ENCODE data around the gene PARP12. TPM values are rescaled to one million over a fixed set of nuclear protein-coding genes. Genes with fewer than 3 reads are reported as not detected.

PARP12 gene
- total and polyA plus RNA-seq, 2 of the 8 experiments (the other 6 are each of a cell fraction or from before 2014, with no cell fraction given) = 9.0 to 21.5 TPM

DNA sequence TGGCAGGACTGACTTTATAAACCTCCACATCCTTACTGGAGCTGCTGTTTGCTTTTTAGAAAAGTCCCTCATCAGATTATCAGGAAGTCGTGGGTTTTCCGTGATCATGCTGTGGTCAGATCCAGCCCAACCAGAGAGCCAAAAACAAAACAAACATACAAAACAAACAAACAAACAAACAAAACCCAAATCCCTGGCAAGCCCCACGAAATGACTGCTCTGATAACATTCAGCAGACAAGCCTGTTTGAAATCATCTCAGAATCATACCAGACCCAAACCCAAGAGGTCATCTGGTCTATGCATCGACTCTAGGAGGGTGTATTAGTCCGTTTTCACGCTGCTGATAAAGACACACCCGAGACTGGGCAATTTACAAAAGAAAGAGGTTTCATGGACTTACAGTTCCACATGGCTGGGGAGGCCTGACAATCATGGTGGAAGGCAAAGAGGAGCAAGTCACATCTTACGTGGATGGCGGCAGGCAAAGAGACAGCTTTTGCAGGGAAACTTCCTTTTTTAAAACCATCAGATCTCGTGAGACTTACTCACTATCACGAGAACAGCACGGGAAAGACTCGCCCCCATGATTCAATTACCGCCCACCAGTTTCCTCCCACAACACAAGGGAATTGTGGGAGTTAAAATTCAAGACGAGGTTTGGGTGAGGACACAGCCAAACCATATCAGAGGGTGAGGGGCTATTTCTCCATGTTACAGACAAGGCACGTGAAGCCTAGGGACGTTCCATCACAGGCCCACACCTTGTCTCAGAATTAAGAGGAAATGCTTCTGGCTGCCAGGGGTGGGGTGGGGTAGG, 85.7 kb downstream of the PARP12 start:
- Histone ChIP-seq H4K5ac (ENCODE audit: insufficient read length, low read depth, low read length) (no peak overlapping the region), H3K23ac (ENCODE audit: insufficient read length) (no peak overlapping the region), H2AFZ (ENCODE audit: low read length) (no peak overlapping the region), H4K8ac (ENCODE audit: extremely low read depth, insufficient read depth, low read length) (no peak overlapping the region), H2BK5ac (ENCODE audit: low read depth, low read length) (no peak overlapping the region), H3K4me1 (replicated peaks in 1 of 4; ENCODE audit: control insufficient read depth in 3 of 4, insufficient read depth in 4 of 4, low read length in 3 of 4) (peaks cover 5 to 26% (median 13%) of the 10 kb centered on the region in 4 experiments; a peak in 6 of 7 replicates), H3K4me2 (ENCODE audit: insufficient read depth in 1 of 2, low read depth in 2 of 2, low read length in 2 of 2) (no peak overlapping the region), H3K79me1 (ENCODE audit: low read depth, low read length) (no peaks in the 10 kb centered on the region), H3K27ac (ENCODE audit: low read depth, low read length) (no peak overlapping the region), H2BK120ac (replicated peaks; ENCODE audit: low read depth, low read length) (no peak overlapping the region), H2AK5ac (ENCODE audit: low read depth, low read length) (no peak overlapping the region), H3K27me3 (replicated peaks in 1 of 4; ENCODE audit: control insufficient read depth in 3 of 4, extremely low read depth in 1 of 4, insufficient read depth in 3 of 4, low read length in 3 of 4) (0 out of 7 replicates have a peak, but pooled peaks cover 0 to 2% (median 0%) of the 10 kb centered on the region in 4 experiments), H4K20me1 (replicated peaks in 1 of 2; ENCODE audit: control insufficient read depth in 1 of 2, insufficient read depth in 2 of 2, low read length in 2 of 2) (no peaks in the 10 kb centered on the region), H4K91ac (replicated peaks; ENCODE audit: insufficient read length, low read length) (no peak overlapping the region), H2BK20ac (ENCODE audit: low read length) (no peak overlapping the region), H3K4me3 (ENCODE audit: extremely low read depth in 1 of 4, insufficient read depth in 2 of 4, low read depth in 3 of 4, low read length in 4 of 4) (no peak overlapping the region), H3K18ac (ENCODE audit: extremely low read depth, low read length) (no peak overlapping the region), H3K56ac (replicated peaks; ENCODE audit: insufficient read length, low read depth, low read length) (no peak overlapping the region), H3K23me2 (ENCODE audit: low read depth, low read length) (no peaks in the 10 kb centered on the region), H3K14ac (ENCODE audit: insufficient read length) (no peak overlapping the region), H3K4ac (replicated peaks; ENCODE audit: insufficient read length, low read depth, low read length) (no peak overlapping the region), H2BK12ac (ENCODE audit: low read depth, low read length) (no peak overlapping the region), H2BK15ac (ENCODE audit: low read length) (no peak overlapping the region), H3K9ac (replicated peaks in 1 of 4; ENCODE audit: extremely low read depth in 1 of 4, low read depth in 3 of 4, low read length in 3 of 4) (no peak overlapping the region; a peak in 1 of 7 replicates), H3K9me3 (ENCODE audit: insufficient read depth in 2 of 2, low read depth in 1 of 2, low read length in 1 of 2) (no peaks in the 10 kb centered on the region), H3K36me3 (ENCODE audit: control insufficient read depth in 2 of 4, insufficient read depth in 4 of 4, low read length in 3 of 4) (no peaks in the 10 kb centered on the region), H3K79me2 (ENCODE audit: control insufficient read depth in 1 of 2, insufficient read depth in 2 of 2, low read length in 2 of 2) (no peaks in the 10 kb centered on the region)
- ChIA-PET CTCF (ENCODE audit: partially characterized antibody) (interaction anchor here (0.6 to 1.7 kb wide), 3 partner anchors 11 to 230 kb away, joined by 3 to 7 read pairs (median 6); no protein-coding TSS in a partner anchor), POLR2A (ENCODE audit: partially characterized antibody) (no interaction called here)
- 89% methylated on average over 17 of the region's 17 CpGs; no CpG with 5 or more reads in 1 of the 2 experiments for WGBS, 2 experiments (ENCODE audit: extremely low coverage in 1 of 2, insufficient coverage in 1 of 2, insufficient read length in 1 of 2, insufficient replicate concordance in 2 of 2, low coverage in 1 of 2, low lambda C conversion rate in 2 of 2, missing lambda C conversion rate in 1 of 2)
- TF ChIP-seq HDAC6 (IDR thresholded peaks at IDR 0.05; ENCODE audit: low read depth, low read length) (no peak), CREB1 (IDR thresholded peaks at IDR 0.05) (no peak), KDM5A (IDR thresholded peaks at IDR 0.05; ENCODE audit: low read length) (no peak), RBBP5 (IDR thresholded peaks at IDR 0.05; ENCODE audit: borderline replicate concordance, low read depth, low read length) (no peak), CBX8 (IDR thresholded peaks at IDR 0.05; ENCODE audit: borderline replicate concordance, low read depth, low read length) (no peak), BACH1 (IDR thresholded peaks at IDR 0.05; ENCODE audit: low read length) (no peak), SIN3A (conservative IDR thresholded peaks at IDR 0.05 in 1 of 2, IDR thresholded peaks at IDR 0.05 in 1 of 2; ENCODE audit: low read depth in 1 of 2, low read length in 2 of 2) (no peak)
- TF ChIP-seq, protein P1, sequence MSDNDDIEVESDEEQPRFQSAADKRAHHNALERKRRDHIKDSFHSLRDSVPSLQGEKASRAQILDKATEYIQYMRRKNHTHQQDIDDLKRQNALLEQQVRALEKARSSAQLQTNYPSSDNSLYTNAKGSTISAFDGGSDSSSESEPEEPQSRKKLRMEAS (IDR thresholded peaks at IDR 0.05) = no peak
- DNase-seq (ENCODE audit: low read depth in 1 of 2, low spot score in 2 of 2) (no peak), FAIRE-seq (no peak)

All from H1 (cell line).